HG03159 (cell line): ENCODE measurements around the gene FGFBP3.
"Not testable (repeated sequence)": the region's sequence is repeated elsewhere in the genome, so short reads cannot be mapped to it uniquely, and the experiment has no call there.

Experiments used
- ATAC-seq: cut with Tn5 transposase; IDR thresholded peaks from one replicate; pipeline ENCODE4 v1.9.1; 2021; ENCODE audit warnings: mild to moderate bottlenecking, moderate library complexity; ENCODE audit not compliant: unreplicated experiment

Gene FGFBP3

DNA sequence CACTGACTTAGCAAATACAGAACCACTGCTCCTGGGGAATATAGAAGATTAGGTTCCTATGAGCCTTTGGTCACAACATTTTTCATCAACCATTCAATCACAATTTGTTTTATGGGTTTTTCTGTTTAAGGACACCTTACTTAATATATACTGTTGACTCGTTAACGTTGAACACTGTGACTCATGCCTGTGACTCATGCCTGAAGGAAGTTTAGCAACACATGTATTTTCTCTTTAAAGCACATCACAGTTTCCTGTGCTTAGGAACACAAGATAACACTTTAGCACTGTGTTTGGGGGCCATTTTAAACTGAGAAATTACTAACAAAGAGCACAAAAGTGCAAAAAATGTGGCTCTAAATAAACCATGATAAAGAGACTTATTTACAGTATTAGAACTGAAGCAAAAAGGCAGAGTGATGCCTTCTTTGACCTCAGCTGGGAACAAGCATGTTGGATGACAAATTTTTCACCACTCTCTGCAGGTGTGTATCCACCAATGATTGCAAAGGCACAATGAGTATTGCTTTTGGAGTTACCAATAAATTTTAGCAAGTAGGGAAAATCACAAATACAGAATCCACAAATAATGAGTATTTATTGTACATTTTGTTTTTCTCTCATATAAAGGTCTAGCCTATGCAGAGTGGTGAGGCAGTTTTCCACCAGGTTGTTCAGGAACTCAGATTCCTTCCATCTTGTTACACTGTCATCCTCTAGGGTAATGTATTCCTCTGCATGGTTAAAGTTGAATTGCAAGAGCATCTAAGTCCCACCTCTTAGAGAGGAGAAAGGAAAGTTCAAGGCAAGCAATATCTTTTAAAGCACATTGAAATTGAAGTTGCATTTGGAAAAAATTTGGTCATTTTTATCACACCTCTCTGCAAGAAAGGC is 7.3 kb downstream of the FGFBP3 start:
- ATAC-seq: no peak

GRCh38 chr10:91897421-91897820 is 11.9 kb downstream of the FGFBP3 start:
- no peak for ATAC-seq

DNA sequence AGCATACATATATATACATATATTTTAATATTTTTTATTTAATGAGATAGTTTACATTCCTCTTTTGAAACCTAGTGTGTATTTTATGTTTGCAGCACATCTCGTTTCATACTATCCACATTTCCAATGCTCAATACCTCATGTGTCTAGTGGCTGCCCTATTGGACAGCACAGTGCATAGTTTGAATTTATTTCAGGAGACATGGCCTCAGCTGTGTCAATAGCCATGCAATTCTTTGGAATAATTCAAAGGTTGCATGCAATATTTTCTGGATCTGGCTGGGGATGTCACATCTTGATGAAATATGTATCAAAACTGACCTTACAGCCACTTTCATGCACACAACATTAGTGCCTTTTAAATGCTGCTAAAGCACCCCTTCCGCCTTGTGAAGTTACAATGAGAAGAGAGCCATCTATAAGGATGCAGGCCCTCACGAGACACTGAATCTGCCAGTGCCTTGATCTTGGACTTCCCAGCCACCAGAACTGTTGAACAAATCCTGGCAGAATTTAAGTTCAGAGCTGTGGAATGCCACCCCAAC is 13.0 kb downstream of the FGFBP3 start:
- no peak for ATAC-seq

DNA sequence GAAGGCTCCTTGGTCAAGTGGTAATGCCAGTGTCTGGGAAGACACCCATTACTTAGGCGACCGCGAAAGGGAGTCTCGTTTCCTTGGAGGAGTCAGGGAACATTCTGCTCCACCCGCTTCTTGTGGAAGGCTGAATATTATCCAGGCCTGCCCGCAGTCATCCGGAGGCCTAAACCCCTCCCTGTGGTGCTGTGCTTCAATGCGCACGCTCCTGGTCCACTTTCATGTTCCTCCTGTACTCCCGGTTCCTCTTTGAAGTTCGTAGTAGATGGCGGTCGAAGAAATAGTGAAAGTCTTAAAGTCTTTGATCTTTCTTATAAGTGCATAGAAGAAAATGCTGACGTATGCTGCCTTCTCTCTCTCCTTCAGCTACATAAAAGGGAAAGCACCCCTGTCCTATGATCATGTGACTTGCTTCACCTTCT is 15.0 kb downstream of the FGFBP3 start:
- not testable (repeated sequence) for ATAC-seq

GRCh38 chr10:91893051-91893450 is 16.2 kb downstream of the FGFBP3 start:
- ATAC-seq: no peak

DNA sequence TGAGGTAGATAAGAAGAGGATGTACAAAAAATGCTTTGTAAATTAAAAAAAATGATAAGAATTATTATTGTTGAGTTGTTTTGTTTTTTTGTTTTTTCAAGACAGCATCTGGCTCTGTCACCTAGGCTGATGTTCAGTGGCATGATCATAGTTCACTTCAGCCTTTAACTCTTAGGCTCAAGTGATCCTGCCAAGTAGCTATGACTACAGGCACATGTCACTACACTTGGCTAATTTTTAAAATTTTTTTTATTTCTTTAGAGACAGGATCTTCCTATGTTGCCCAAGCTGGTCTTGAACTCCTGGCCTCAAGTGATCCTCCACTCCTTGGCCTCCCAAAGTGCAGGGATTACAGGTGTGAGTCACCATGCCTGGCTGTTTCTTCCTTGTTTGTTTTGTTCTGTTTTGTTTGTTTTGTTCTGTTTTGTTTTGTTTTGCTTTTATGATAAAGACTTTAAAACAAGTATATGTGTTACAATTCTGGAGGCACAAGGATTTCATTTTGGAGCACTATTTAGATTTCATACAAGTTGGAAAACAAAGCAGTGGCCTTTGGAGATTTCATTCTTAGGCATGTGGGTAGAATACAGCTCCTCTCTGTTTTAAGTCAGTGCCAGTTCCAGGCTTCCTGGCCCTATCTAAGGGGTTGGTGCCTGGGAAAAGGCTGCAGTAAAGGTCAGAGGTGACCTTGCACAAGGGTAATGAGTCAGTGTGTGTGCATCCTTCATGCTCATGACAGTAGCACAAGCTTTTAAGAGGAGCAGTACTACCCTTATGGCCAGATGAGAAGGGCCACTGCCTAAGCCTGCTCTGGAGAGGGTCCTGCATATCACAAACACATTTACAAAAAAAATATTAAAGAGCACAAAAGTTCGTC is 17.9 kb downstream of the FGFBP3 start:
- no peak for ATAC-seq

GRCh38 chr10:91887272-91888076 is 21.8 kb downstream of the FGFBP3 start:
- no peak for ATAC-seq

DNA sequence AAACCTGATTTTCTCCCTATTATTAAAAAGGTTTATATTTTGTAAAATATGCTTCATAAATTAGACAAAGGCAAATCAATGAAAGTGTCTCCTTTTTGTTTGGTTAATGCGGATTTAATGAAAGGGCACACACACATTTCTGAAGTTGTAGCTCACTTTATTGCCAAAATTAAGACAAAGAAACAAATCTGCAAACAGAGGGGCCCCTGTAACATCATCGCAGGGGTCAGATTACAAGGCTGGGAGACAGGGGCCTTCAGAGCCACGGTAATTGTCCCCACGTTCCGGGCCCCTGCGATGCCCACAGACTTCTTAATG is 22.4 kb downstream of the FGFBP3 start:
- ATAC-seq: no peak

DNA sequence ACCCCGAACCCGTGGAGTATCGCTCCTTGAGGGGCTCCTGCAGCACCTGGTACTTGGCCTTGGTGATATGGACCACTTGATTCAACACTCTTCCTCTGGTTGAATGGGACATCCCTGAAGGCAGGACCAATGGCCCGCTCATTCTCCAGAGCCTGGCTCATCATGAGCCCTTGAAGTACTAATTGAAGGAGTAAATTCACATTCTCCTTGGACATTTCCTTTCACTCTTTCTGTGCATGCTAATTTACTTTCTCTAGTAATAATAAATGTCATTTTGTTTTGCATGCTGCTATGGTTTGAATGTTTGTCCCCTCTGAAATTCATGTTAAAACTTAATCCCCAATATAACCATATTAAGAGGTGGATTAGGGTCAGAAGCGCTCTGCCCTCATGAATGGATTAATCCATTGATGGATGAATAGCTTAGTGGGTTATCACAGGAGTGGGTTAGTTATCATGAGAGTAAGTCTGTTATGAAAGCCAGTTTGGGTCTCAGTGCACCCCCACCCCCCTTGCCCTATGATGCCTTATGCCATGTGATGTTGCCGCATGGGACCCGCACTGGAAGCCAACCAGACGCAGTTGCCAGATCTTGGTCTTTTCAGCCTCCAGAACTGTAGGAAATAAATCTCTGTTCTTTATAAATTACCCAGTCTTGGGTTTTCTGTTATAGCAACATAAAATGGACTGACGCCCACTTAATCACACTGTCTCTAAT is 23.8 kb downstream of the FGFBP3 start:
- no peak for ATAC-seq

DNA sequence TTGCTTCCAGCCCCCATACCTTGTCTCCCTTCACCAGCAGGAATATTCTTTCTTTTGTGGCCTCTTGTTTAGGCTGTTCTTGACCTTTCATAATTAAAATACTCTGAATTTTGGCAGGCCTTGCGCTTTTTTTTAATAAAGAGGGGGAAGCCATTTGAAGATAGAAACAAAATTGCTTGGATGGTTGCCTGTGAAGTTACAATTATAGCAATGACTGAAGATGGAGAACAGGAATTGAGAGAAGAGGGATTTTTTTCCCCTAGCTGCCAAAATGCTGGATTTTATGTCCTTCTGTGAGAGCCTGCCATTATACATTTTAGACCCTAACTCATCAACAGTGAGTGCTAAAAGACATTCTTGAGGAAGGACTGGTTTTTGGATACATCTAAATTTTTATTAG is 24.8 kb downstream of the FGFBP3 start:
- no peak for ATAC-seq

GRCh38 chr10:91883549-91884444 is 25.5 kb downstream of the FGFBP3 start:
- no peak for ATAC-seq

DNA sequence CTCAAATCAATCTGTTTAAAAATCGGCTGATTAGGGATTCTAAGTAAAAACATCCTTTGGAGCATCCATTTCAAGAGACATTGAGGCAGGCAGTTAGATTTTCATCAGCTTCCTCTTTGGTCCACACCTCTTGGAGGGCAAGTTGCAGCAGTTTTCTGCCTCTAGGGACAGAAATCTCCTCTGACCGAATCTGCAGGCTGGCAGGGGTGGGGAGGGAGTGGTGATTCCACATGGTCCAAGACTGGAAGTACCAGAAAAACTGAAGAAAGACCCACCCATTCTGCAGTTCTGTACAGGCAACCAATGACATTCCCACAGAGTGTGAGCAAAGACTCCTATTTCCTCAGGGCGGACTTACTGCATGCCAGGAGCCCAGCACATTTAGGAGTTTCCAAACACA is 29.0 kb downstream of the FGFBP3 start:
- ATAC-seq: no peak

GRCh38 chr10:91879515-91880170 is 29.6 kb downstream of the FGFBP3 start:
- no peak for ATAC-seq

DNA sequence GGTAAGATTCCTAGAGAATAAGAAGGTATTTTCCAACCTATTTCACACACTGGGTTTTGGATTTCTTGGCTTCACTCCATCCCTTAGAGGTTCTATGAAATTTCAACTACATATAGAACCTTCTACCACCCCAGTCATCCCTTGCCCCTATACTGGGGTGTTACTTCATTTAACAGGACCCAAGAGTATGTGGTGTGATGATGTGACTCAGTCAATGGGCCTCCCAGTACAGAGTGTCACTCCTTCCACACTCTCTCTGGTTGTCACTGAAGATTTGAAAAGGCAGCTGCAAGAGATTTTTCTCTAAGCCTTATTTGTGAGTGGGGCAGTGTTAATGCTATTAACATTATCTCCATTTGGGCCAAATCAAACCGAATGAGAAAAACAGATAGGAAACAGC is 33.5 kb downstream of the FGFBP3 start:
- ATAC-seq: no peak

DNA sequence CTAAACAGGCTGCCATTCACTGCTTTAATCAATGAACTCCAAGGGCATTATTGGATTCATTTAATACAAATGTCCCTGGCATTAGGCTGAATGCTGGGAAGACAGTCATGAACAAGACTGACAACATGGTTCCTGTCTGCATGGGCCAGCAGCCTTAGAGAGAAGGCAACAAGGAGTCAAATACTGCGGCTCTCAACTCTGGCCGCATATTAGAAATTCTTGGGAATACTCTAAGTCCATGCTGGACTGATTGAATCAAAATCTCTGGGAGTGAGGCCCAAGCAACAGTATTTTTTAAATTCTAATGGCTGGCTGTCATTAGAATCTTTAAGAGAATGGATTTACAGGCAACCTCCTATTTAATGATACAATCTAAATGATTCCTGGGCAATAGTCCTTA is 34.1 kb downstream of the FGFBP3 start:
- ATAC-seq: no peak

DNA sequence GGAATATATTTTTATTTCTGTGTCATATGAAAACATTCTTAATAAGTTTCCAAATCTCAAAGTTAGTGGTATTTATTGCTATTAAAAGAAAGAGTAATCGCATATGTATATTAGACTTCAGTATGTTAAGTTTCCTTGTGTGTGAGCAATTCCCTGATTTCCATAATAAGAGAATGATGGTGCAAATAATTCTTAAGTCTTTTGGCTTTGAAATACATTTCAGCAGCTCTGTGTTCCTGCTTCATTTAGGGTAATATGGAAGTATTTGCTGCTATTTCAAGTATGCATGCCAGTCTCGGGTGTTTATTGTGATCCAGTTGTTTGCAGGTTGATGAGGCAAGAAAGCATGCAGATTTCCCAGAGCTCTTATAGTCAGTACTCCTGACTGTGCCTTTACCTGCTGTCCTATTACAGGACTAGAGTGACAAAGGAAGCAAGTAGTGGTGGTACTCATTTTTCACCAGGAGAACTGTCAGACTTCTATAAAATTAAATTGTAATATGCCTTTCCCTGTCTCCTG is 43.7 kb downstream of the FGFBP3 start:
- no peak for ATAC-seq

DNA sequence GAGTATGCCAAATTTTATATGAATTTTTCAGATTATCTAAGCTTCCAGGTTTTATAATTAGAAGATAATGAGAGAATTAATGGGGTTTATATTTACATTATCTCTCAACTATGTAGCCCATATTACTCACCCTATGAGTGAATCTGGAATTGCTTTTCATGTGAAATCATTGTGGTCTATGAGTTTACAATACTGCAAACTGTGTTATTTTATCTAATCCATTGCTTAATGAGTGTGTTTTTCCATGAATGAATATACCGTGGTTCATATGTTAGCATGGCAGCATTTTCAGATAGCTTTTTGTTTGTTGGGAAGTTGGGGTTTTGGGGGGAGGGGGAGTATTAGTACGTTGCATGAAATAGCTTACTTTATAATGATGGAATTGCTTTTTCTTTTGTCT is 44.5 kb downstream of the FGFBP3 start:
- no peak for ATAC-seq

DNA sequence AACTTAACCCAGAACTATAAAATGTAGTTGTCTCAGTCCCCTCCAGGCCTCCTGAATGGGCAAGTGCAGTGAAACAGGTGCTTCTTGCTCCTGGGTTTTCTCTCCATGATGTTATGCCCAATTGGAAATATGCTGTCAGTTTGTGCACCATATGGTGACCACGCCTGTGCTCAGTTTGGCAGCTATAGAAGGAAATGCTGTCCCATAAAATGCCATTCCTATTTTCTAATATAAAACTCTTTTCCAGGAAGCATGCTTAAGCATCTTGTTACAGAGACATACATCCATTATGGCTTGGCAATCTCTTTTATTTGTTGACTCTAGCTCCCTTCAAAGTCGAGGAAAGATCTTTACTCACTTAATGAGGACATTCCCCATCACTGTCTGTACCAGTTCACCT is 45.2 kb downstream of the FGFBP3 start:
- no peak for ATAC-seq

- no peak for ATAC-seq
Measured at GRCh38 chr10:91860885-91861284, 48.4 kb downstream of the FGFBP3 start.
